ENCODE measurements around the gene HPSE. TPM values are rescaled to one million over a fixed set of nuclear protein-coding genes. Genes with fewer than 3 reads are reported as not detected.

The HPSE gene
- total and polyA plus RNA-seq, 9 of the 15 experiments (the other 6 are each of a cell fraction or from before 2014, with no cell fraction given) = 0.01 to 0.42 (median 0.14) TPM; not detected in 1

- CTCF ChIA-PET (ENCODE audit: low intra/inter-chr PET ratio) = no interaction called here
- H3K79me2 ChIP-seq (ENCODE audit: control insufficient read depth, insufficient read depth, low read length) = no peaks in the 10 kb centered on the region
- TF ChIP-seq STAT6 (CRISPR knock-in tag; IDR thresholded peaks at IDR 0.05) (no peak), HDAC3 (IDR thresholded peaks at IDR 0.05; ENCODE audit: borderline replicate concordance, partially characterized antibody) (no peak), PYGO2 (tag; IDR thresholded peaks at IDR 0.05) (no peak), GABPB2 (CRISPR knock-in tag; conservative IDR thresholded peaks at IDR 0.05) (no peak), TGIF2 (CRISPR knock-in tag; IDR thresholded peaks at IDR 0.05) (no peak)
- no peak overlapping the region for H3K4me3 ChIP-seq
- H3K9me1 ChIP-seq (ENCODE audit: control insufficient read depth, insufficient read depth, low read length) = no peaks in the 10 kb centered on the region
- H2AFZ ChIP-seq (ENCODE audit: low read depth, low read length) = no peak overlapping the region
- DNase-seq (ENCODE audit: extremely low read depth in 1 of 4, low spot score in 3 of 4) = no peak
- in situ Hi-C loops (cut with MboI) = no loop called here
- POLR2A ChIA-PET = interaction anchor here (0.7 kb wide), 1 partner anchor 137 kb away, joined by 3 read pairs; no protein-coding TSS in a partner anchor
- H4K20me1 ChIP-seq (replicated peaks; ENCODE audit: control insufficient read depth, insufficient read depth, low read length) = no peaks in the 10 kb centered on the region
- no peak for ATAC-seq
- H3K4me1 ChIP-seq (replicated peaks in 1 of 2; ENCODE audit: control insufficient read depth in 2 of 2, insufficient read depth in 2 of 2, low read length in 2 of 2) = peaks cover 0 to 9% of the 10 kb centered on the region in 2 experiments; a peak in 2 of 5 replicates
- BruUV-seq (replicated peaks) = no TSS peak
- WGBS (ENCODE audit: insufficient coverage, low coverage, missing lambda C conversion rate) = 10% methylated on average over 6 of the region's 6 CpGs
- H3K27me3 ChIP-seq (ENCODE audit: control insufficient read depth in 2 of 2, insufficient read depth in 2 of 2, low read length in 2 of 2) = peaks cover 11 to 24% of the 10 kb centered on the region in 2 experiments
- H3K27ac ChIP-seq (ENCODE audit: extremely low read depth, low read depth, low read length) = no peak overlapping the region
- FAIRE-seq = no peak
- intact Hi-C loops (cut with micrococcal nuclease) = no loop called here
- no peak overlapping the region for H3K9ac ChIP-seq (ENCODE audit: insufficient read depth in 1 of 2, low read depth in 2 of 2, low read length in 2 of 2)
- H3K9me3 ChIP-seq (replicated peaks; ENCODE audit: control insufficient read depth, insufficient read depth, low read depth, low read length) = no peaks in the 10 kb centered on the region
- no peaks in the 10 kb centered on the region for H3K36me3 ChIP-seq (ENCODE audit: control insufficient read depth, insufficient read depth, low read length)
- H3K4me2 ChIP-seq (ENCODE audit: insufficient read depth, low read length) = no peak overlapping the region
Measured at GRCh38 chr4:83335701-83336100, 1.1 kb upstream of the HPSE start.

Measured in K562 (cell line).